Gastroesophageal sphincter (tissue), 4 donors: ENCODE measurements around the gene OR52M1. TPM values are rescaled to one million over a fixed set of nuclear protein-coding genes. Genes with fewer than 3 reads are reported as not detected.

Source experiments
- ATAC-seq: fragments of 150-250 bp; one replicate; pipeline ENCODE4 v1.9.1; 2016; ENCODE audit warnings: mild to moderate bottlenecking, moderate library complexity
- H3K27ac ChIP-seq, 4 donors: fragments of 200-600 bp; sonication (generic) in 3 of 4; 1 replicate in 3 of 4; 2 replicates in 1 of 4; pipeline ENCODE4 v1.5.1; 2016 to 2019
- H3K27me3 ChIP-seq: fragments of 200-600 bp; sonication (generic); one replicate; pipeline ENCODE4 v1.5.1; 2019
- H3K36me3 ChIP-seq, 2 donors: fragments of 200-600 bp; sonication (generic); one replicate each; pipeline ENCODE4 v1.5.1; 2019; ENCODE audit warnings: control low read depth in 1 of 2
- H3K4me1 ChIP-seq, 3 donors: fragments of 200-600 bp; sonication (generic); 1 replicate in 2 of 3; 2 replicates in 1 of 3; pipeline ENCODE4 v1.5.1; 2016 to 2019; ENCODE audit warnings: control low read depth in 2 of 3
- H3K4me3 ChIP-seq, 2 donors: fragments of 200-600 bp; sonication (generic); one replicate each; pipeline ENCODE4 v1.5.1; 2019; ENCODE audit warnings: mild to moderate bottlenecking in 1 of 2, moderate library complexity in 1 of 2
- H3K9me3 ChIP-seq, 3 donors: fragments of 200-600 bp; sonication (generic); one replicate each; pipeline ENCODE4 v1.5.1; 2017 to 2019; ENCODE audit warnings: control low read depth in 2 of 3
- CTCF ChIP-seq, 4 experiments: fragments of 200-600 bp in 2 of 4; fragments of 450-650 bp in 2 of 4; sonication (generic) in 1 of 4; IDR thresholded peaks; one replicate each; pipeline ENCODE4 v1.5.1; 2017 to 2019; ENCODE audit warnings: antibody characterized with exemption in 4 of 4, mild to moderate bottlenecking in 2 of 4, moderate library complexity in 2 of 4
- EP300 ChIP-seq: sonication (generic); formaldehyde crosslinking; IDR thresholded peaks from one replicate; pipeline ENCODE4 v1.6.1; 2017; ENCODE audit warnings: antibody characterized with exemption, mild to moderate bottlenecking
- POLR2A ChIP-seq, 2 donors: fragments of 450-650 bp; IDR thresholded peaks; one replicate each; pipeline ENCODE4 v1.6.1; 2017; ENCODE audit warnings: antibody characterized with exemption in 2 of 2, mild to moderate bottlenecking in 2 of 2, moderate library complexity in 1 of 2
- POLR2AphosphoS5 ChIP-seq: sonication (generic); formaldehyde crosslinking; IDR thresholded peaks from one replicate; pipeline ENCODE4 v1.6.1; 2017; ENCODE audit warnings: antibody characterized with exemption
- WGBS, 2 donors: methylation state at CpG; one replicate each; pipeline ENCODE4 v1.1.5; 2018; ENCODE audit warnings: low coverage in 1 of 2; 5-methylcytosine and 5-hydroxymethylcytosine counted together
- total RNA-seq, 4 donors: library from RNA; depleted of rRNA; stranded (reverse); fragments of >200 nt; gene quantifications; one replicate each; pipeline ENCODE4 v1.1.0, GENCODE V29; 2016

Gene OR52M1
- total RNA-seq, 4 donors from 2014 or later = not detected

- H3K27me3 ChIP-seq = no peaks in the 10 kb centered on the region
- H3K36me3 ChIP-seq = no peaks in the 10 kb centered on the region
- no peak overlapping the region for H3K27ac ChIP-seq
- no peak overlapping the region for H3K4me3 ChIP-seq
- ATAC-seq = peak; percentile 69
- WGBS, 2 donors = 13 to 22% methylated on average over 3 of the region's 3 CpGs
- TF ChIP-seq CTCF (IDR thresholded peaks at IDR 0.05) (peak; percentile 49 to 71 (median 60)), EP300 (no peak), POLR2A (IDR thresholded peaks at IDR 0.05) (no peak), POLR2AphosphoS5 (no peak)
- H3K4me1 ChIP-seq = no peaks in the 10 kb centered on the region
- H3K9me3 ChIP-seq = no peaks in the 10 kb centered on the region
Observed at GRCh38 chr11:4539603-4540219, 5.3 kb upstream of the OR52M1 start.

- WGBS, 2 donors = 14% methylated on average over 1 of the region's 1 CpG; no CpG with 5 or more reads in 1 of the 2 donors
- Histone ChIP-seq H3K27me3 (no peaks in the 10 kb centered on the region), H3K4me1 (no peaks in the 10 kb centered on the region), H3K9me3 (no peaks in the 10 kb centered on the region), H3K4me3 (no peak overlapping the region), H3K36me3 (no peaks in the 10 kb centered on the region), H3K27ac (no peak overlapping the region)
- TF ChIP-seq POLR2A (IDR thresholded peaks at IDR 0.05) (no peak), CTCF (IDR thresholded peaks at IDR 0.05) (no peak), POLR2AphosphoS5 (no peak), EP300 (no peak)
- ATAC-seq = no peak
Observed at GRCh38 chr11:4541071-4541470, 3.9 kb upstream of the OR52M1 start.

- Histone ChIP-seq H3K27me3 (no peaks in the 10 kb centered on the region), H3K27ac (no peak overlapping the region), H3K4me3 (no peak overlapping the region), H3K9me3 (no peaks in the 10 kb centered on the region), H3K36me3 (no peaks in the 10 kb centered on the region), H3K4me1 (no peaks in the 10 kb centered on the region)
- ATAC-seq = no peak
- TF ChIP-seq EP300 = no peak
- TF ChIP-seq CTCF (IDR thresholded peaks at IDR 0.05) = no peak
- TF ChIP-seq POLR2AphosphoS5 = no peak
- TF ChIP-seq POLR2A (IDR thresholded peaks at IDR 0.05) = no peak
Observed at GRCh38 chr11:4543561-4543960, 1.4 kb upstream of the OR52M1 start.

GRCh38 chr11:4546878-4547277 lies 1.9 kb downstream of the OR52M1 start:
- H3K4me1 ChIP-seq = no peaks in the 10 kb centered on the region
- no peak for ATAC-seq

More at GRCh38 chr11:4546878-4547277, 1.9 kb downstream of the OR52M1 start:
- WGBS, 2 donors = 100% methylated on average over 1 of the region's 1 CpG; no CpG with 5 or more reads in 1 of the 2 donors
- H3K4me3 ChIP-seq = no peak overlapping the region
- no peaks in the 10 kb centered on the region for H3K27me3 ChIP-seq
- no peaks in the 10 kb centered on the region for H3K36me3 ChIP-seq
- peaks cover 0 to 17% (median 0%) of the 10 kb centered on the region in 3 donors for H3K9me3 ChIP-seq
- no peak overlapping the region for H3K27ac ChIP-seq
- TF ChIP-seq CTCF (IDR thresholded peaks at IDR 0.05) (no peak), POLR2AphosphoS5 (no peak), POLR2A (IDR thresholded peaks at IDR 0.05) (no peak), EP300 (no peak)
